A549 (cell line): Measurements from ENCODE around the gene PLOD2.

ENCODE experiments used
- SMC3 ChIP-seq: fragments of >200 bp; sonication (Bioruptor Twin); formaldehyde crosslinking; IDR thresholded peaks from 3 replicates; pipeline ENCODE4 v1.6.1; 2018; ENCODE audit warnings: inconsistent platforms
- ZC3H11A ChIP-seq: fragments of 450-650 bp; IDR thresholded peaks from 2 replicates; pipeline ENCODE4 v1.6.1; 2014; ENCODE audit warnings: antibody characterized with exemption, mild to moderate bottlenecking
- TF ChIP-seq, protein P1 (sequence below): fragments of 150-350 bp; IDR thresholded peaks from 2 replicates; pipeline ENCODE4 v1.6.1; 2014; ENCODE audit warnings: low read depth, mild to moderate bottlenecking, low read length
- TF ChIP-seq, protein P2 (sequence below): fragments of >200 bp; sonication (Bioruptor Twin); formaldehyde crosslinking; IDR thresholded peaks from 3 replicates; pipeline ENCODE4 v1.5.1; 2016
- TF ChIP-seq, protein P3 (sequence below): IDR thresholded peaks from 2 replicates; pipeline ENCODE4 v1.6.1; 2012

DNA sequence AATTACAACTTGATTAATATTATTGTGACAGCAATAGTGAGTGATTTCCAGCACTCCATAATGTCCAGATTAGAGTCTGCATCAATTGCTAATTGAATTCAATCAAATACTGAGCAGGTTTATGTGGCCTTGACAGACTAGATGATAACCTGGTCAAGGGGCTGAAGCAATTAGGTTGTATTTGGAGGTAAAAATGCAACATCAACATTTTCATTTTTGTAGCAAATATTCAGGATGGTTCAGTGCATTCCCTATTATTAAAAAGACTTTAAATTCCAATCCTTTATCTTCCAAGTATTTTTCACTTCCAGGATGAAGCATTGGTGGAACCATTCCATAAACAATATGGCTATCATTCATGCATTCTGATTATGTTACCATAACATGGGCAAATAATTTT lies 120.4 kb downstream of the PLOD2 start:
- TF ChIP-seq ZC3H11A (no peak), SMC3 (no peak)
- TF ChIP-seq, protein P1, sequence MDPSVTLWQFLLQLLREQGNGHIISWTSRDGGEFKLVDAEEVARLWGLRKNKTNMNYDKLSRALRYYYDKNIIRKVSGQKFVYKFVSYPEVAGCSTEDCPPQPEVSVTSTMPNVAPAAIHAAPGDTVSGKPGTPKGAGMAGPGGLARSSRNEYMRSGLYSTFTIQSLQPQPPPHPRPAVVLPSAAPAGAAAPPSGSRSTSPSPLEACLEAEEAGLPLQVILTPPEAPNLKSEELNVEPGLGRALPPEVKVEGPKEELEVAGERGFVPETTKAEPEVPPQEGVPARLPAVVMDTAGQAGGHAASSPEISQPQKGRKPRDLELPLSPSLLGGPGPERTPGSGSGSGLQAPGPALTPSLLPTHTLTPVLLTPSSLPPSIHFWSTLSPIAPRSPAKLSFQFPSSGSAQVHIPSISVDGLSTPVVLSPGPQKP, result no peak
- TF ChIP-seq, protein P2, sequence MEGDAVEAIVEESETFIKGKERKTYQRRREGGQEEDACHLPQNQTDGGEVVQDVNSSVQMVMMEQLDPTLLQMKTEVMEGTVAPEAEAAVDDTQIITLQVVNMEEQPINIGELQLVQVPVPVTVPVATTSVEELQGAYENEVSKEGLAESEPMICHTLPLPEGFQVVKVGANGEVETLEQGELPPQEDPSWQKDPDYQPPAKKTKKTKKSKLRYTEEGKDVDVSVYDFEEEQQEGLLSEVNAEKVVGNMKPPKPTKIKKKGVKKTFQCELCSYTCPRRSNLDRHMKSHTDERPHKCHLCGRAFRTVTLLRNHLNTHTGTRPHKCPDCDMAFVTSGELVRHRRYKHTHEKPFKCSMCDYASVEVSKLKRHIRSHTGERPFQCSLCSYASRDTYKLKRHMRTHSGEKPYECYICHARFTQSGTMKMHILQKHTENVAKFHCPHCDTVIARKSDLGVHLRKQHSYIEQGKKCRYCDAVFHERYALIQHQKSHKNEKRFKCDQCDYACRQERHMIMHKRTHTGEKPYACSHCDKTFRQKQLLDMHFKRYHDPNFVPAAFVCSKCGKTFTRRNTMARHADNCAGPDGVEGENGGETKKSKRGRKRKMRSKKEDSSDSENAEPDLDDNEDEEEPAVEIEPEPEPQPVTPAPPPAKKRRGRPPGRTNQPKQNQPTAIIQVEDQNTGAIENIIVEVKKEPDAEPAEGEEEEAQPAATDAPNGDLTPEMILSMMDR, result no peak
- TF ChIP-seq, protein P3, sequence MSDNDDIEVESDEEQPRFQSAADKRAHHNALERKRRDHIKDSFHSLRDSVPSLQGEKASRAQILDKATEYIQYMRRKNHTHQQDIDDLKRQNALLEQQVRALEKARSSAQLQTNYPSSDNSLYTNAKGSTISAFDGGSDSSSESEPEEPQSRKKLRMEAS, result no peak
